SK-N-SH (cell line): ENCODE measurements around the gene WEE1.

ENCODE experiments used
- CTCF ChIP-seq: fragments of 200-600 bp; sonication (generic); IDR thresholded peaks from 2 replicates; pipeline ENCODE4 v1.6.1; 2017; ENCODE audit warnings: antibody characterized with exemption, mild to moderate bottlenecking, moderate library complexity
- EP300 ChIP-seq, 2 experiments: IDR thresholded peaks; 2 replicates each; pipeline versions ENCODE4 v1.4.0 to v1.6.1; 2012; ENCODE audit warnings: borderline replicate concordance in 1 of 2, low read depth in 1 of 2, low read length in 1 of 2
- GATA2 ChIP-seq: sonication (generic); formaldehyde crosslinking; IDR thresholded peaks from 2 replicates; pipeline ENCODE4 v1.5.0; 2020; ENCODE audit warnings: mild to moderate bottlenecking, missing genetic modification reagents
- TAF1 ChIP-seq: IDR thresholded peaks from 2 replicates; pipeline ENCODE4 v1.6.1; 2012; ENCODE audit warnings: low read depth, mild to moderate bottlenecking, low read length, moderate library complexity, borderline replicate concordance
- TCF12 ChIP-seq: IDR thresholded peaks from 2 replicates; pipeline ENCODE4 v1.4.0; 2012

DNA sequence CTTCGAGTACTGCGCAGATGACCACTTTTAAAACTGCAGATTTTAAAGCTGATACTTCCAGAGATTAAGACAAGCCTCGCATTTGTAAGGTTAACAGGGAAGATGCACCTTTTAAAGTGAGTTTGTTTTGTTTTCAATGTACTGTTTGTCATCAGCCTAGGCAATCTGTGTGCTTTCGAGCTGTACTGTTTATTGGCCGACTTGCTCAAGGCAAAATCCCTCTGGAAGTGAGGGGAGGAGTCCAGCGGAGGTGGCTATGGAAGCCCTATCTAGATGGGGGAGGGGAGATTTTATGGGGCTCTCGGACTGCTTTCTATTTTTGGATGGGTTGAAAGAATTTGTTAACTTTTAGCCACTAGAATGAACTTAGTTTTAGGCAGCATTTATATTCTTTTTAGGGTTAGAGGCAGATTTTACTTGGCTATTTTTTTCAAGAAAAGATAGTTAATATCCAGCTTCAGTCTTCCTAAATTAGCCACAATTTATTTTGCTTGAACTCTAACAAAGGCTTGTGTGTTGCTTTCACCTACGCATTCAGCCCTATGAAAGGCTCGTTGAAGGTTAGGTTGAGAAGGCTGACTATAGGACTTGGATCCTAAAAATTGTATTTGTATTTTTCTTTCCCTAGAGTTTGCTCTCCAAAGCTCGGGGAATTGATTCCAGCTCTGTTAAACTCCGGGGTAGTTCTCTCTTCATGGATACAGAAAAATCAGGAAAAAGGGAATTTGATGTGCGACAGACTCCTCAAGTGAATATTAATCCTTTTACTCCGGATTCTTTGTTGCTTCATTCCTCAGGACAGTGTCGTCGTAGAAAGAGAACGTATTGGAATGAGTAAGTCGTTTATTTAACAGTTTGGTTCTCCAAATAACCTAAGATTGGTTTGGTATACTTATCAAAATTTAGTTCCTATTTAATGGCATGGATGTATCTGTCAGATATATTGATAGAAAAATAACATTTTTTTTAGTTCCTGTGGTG, 2.1 kb downstream of the WEE1 start:
- TF ChIP-seq TCF12, result no peak
- no peak for TF ChIP-seq CTCF
- TF ChIP-seq GATA2 (CRISPR knock-in tag), result no peak
- TF ChIP-seq EP300 (IDR thresholded peaks at IDR 0.05; ENCODE audit: borderline replicate concordance in 1 of 2, low read depth in 1 of 2, low read length in 1 of 2), result no peak; a peak in 1 of 4 replicates
- TF ChIP-seq TAF1, result no peak
